AG20443 (cell line): Measurements from ENCODE around the gene SCN2B.

ENCODE experiments used
- DNase-seq: peaks from one replicate; pipeline ENCODE4 v3.0.0; 2012; ENCODE audit warnings: low spot score, mixed read lengths

Gene SCN2B

DNA sequence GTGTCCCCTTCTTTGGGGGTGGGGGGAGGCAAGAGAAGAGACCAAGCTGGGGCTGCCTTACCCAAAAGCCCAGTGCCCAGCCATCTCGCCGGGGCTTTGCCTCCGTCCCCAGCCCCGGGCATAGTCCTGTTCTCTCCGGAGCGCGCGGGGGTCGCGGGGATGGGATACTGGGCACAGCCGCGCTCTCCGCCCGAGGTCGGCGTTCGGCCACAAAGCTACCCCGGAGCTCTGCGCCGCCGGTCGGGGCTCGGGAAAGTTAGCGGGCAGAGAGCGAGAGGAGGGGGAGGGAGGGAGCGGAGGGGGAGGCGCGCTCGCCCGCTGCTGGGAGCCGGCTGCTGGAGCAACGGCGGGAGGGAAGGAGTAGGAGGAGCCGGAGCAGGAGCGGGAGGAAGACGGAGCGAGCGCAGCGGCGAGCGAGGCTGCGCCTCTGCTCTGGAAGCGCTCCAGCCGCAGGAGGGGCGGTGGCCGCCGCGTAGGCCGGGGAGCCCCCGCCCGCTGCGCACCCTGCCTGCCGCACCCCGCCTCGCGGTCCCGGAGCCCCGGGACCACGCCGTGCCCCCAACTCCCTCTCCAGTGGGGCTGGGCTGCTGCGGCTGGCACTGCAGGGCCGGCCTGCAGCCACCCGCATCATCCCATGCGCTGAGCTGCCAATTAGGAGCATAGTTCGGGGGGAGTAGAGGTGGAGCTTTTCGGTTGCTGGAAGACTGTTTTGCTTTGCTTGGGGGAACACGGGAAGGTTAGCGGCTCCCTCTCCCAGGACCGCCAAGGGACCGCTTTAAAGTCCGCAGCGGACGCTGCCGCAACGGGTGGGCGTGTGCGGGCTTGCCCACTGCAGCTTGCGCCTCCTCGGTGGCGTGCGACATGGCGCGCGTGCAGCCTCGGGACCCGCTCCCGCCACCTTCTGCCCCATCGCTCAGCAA is 23.6 kb downstream of the SCN2B start, which contains the start of gene SCN4B:
TSS of gene SCN4B (minus strand) at position 272 of the 920 bp plus-strand sequence. CDS start at position 122, 150 bp downstream.
- DNase-seq, result peak; percentile 88

DNA sequence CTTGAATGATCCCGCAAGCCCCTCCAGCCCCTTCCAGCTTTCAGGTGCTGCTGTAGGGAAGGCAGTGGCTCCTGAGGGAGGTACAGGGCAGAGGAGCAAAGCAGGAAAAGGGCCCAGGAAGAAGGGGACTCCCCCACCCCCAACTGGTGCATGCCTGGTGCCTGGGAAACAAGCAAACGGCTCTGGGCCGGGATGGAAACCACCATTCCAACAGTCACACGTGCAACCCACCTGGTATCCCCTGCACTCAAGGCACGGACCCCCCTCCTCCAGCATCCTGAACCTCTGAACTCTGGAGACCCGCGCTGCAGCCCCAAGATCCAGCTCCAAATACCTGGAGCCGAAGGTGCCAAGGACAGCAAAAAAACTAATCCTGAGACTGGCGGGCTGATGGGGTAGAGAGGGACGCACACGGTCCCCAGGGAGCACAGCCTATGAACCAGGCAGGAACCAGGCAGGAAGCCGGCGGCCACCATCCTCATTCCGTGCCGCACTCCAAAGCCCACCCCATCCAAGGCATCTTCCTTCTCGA is 24.4 kb downstream of the SCN2B start:
- DNase-seq, result no peak

DNA sequence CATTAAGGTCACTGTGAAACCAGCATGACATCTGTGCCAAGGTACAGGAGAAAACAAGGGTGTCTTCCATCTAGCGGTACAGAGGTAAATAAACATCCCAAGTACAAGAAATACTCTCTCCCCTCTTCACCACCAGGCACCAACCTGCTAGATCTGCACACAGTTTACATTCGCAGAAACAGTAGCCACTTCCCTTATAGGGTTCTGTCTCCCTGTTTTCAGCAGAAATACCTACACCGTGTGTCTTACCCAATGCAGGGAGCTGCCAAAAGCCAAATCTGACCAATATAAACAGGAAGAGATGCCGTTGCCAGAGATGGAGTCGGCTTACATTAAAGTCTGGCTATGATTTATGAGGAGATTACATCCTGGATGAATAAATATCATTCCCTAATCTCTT is 25.0 kb downstream of the SCN2B start:
- DNase-seq, result no peak

DNA sequence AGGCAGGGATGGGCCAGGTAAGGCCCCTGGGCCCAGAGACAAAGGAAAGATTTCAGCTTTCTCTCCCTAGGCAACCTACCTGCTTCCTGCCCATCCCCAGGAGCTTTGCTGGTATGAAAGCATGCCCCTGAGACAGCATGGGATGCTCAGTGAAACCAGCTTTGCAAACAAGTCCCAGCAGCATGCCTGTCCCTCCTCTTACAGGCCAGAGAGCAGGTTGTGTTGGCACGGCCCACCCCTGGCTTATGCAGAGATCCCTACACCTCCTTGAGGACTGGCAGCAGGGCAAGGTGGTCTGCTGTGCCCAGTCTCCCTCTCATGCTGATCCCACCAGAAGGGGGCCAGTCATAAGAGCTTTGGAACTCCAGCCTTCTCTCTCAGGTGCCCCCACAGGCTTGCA is 26.9 kb downstream of the SCN2B start:
- DNase-seq, result no peak

DNA sequence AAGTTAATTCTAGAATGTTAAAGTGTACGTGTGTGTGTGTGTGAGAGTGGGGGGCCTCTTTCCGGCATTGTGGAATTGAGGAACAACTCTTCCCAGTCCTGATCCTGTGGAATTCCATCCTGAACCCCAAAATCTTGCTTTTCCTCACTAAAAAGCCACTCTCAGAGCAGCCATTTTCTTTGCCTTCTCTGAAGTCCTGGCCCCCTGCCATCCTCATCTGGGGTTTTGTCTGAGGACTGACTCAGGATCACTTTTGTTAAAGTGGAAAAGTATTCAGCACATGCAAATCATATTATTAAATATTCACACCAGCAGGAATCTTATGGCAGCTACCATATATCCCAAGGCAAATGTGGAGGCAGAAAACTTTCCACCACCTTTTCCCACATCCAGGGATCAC is 27.6 kb downstream of the SCN2B start:
- DNase-seq, result no peak

DNA sequence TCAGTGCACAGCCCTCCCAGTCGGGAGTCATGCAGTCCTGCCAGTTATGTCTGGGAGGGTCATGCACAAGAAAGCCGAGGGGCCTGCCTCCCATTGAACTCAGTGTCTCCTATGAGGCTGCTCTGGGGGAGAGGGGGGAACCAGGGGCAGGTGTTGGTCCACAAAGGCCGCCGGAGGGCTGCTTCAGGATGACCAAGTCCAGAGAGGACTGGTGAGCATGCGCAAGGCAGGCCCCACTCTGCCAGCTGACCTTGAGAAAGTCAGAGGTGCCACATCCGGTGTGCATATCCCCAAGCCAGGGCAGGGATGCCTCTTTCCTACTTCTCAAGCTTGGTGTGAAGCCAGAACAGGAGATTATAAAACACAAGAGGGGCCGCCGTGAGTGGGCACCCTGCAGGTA is 28.2 kb downstream of the SCN2B start:
- DNase-seq, result no peak

DNA sequence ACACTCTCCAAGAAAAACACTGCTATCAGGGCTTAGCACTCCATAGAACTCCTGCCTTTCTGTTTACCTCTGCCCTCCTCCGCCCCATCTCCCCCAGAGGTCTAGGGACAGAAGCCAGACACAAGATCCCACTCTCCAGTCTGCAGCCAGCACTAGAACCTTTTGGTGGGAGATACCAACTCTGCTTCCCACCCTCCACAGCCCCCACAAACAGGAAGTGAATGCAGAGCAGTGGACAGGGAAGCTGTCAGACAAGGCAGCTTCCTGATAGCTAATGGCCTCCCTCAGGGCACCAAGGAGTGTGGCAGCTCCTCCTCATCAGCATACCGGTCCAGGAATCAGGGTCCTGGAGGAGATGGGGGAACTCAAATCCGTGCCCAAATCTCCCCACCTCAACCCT is 28.9 kb downstream of the SCN2B start:
- no peak for DNase-seq

DNA sequence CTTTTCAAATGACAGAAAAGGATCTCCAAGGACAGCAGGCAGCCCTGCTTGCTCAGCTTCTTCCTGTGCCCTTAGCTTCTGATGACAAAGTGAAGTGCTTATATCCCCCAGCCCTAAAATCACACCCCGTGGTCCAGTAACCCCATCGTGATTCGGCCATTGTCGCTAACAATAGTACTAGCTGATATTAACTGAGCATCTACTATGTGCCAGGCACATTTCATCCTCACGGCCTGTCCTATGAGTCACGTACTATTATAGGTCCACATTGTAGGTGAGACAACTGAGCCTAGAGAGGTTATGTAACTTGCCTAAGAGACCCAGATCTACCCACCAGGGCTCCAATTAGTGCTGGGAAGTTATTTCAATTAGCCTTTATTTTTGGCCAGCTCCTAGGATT is 29.9 kb downstream of the SCN2B start:
- no peak for DNase-seq

DNA sequence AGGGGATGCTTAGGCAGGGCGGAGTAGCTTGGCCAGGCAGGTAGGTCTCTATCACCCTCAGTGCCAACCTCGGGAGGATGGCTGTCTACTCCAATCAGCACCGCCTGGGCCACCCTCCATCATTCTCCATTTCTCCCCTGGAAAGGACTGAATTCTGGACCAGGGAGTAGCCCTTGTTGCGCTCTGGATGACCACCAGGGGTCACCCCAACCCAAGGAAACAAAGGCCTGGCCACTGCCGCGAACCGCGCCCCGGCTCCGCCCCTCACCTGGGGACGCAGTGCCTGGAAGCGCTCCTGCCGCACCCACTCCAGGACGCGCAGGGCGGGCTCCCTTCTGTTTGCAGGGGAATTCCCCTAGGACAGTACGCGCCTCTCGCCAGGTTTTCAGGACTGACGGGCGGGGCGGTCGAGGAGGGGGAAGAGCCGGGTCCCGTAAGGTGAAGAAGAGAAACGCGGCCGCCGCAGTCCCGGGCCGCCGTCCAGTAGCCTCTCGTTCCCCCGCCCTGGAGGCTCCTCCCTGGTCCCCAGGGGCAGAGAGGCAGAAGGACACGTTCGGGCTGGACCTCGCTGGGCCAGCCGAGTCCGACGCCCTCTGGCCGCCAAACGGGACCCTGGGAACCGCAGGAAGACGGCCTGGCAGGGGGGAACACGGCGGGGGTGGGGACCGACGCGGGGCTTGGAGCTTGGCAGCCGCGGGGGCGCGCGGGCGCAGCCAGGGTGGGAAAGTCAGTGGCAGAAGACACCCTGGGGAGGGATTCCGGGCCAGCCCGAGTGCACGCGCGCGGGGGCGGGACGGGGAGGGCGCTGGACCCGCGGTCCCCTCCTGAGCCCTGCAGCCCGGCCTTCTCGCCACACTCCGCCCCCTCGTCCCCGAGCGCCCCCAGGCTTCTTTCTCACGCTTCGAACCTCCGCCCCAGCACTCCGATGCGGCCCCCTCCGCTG is 30.9 kb downstream of the SCN2B start:
- peak; percentile 94 for DNase-seq

DNA sequence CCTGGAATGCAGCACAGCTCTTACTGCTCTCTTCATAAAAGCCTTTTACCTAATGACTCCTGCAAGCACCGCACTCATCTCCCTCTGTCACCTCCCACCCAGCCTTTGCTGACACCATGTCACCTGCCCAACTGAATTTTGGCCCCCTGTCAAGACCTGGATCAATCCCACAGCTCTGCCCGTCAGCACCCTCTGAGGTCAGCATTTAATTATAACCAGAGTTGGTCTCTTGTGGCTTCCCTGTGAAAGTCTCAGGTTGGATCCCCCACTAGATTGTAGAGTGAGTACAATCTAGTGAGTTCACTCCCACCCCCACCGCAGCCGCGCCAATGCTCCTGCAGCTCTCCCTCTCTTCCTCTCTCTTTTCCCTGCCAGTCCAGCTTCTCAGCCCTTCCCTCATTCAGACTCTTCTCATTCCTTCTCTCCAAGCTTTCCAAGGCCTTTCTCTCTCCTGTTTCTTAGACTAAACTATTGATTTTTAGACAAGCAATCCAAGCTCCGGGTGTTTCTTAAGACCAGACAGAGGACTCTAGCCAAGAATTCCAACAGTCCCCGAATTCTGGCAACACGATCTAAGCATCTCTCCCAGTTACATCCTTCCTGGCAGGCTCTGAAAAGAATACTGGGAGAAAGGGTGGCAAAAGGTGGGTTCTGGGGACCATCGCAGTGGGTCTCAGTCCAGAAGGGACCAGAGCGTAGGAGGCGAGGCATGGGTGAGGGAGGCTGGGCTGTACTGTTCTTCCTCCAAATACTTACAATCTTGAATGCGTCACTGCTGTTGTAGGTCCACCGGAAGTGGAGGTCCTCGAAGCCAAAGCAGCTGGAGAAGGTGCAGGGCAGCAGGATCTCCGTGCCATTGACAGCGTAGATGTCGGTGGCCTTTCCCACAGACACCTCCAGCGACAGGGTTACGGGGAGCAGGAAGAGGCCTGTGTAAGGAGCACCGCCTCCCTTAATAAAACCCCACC is 31.9 kb downstream of the SCN2B start:
- no peak for DNase-seq

DNA sequence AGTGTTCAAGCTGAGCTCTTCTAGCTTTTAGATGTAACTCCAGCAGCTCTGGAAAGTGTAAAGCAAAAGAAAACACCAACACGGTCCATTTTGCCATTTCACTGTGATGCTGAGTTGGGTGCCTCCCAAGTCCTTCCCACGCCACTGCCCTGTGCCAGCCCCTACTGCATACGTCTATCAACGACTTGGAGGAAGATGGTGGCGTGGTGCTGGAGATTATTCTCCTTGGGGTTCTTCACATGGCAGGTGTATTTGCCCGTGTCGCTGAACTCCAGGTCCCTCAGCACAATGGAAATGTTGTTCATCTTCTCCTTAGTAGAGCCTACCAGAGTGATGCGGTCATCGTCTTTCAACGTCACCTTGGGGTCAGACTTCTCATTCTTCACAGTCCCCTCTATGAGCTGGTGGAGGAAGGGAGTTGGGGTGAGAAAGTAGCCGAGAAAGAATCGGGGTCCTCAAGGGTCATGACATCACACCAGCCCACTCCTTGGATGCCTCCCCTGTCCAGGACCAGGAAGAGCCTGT is 32.7 kb downstream of the SCN2B start:
- DNase-seq, result no peak

DNA sequence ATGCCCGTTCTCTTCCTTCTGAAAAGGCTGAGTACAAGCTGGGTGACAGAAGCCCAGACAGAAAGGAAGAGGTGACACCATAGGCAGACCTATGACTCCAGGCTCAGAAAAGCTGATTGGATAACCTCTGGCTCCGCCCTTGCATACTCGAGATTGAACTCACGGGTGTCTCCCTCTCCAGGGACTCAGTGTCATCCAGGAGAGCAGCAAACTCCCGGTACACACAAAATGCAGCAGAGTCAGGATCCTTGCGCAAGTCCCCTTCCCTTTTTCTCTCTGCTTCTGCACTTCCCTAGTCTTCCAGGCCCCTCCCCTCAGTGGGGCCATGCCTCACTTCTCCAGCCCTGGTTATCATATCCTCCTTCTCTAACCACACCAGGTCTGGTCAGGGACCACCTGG is 33.6 kb downstream of the SCN2B start:
- DNase-seq, result no peak

DNA sequence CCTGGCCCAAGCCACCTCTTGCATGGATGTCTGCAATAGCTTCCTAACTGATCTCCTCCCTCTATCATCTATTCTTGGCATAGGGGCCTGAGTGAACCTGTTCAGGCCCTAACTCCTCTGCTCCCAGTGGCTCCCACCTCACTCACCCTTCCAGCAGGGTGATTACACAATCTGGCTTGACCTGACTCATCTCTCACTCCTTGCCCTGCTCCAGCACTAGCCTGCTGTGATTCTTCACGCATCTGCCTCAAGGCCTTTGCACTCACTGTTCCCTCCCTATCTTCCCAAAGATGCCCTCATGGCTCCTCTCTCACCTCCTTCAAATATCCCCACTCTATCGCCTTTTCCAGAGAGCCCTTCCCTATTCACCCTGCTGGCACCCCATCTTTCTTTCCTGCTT is 34.4 kb downstream of the SCN2B start:
- DNase-seq, result no peak

DNA sequence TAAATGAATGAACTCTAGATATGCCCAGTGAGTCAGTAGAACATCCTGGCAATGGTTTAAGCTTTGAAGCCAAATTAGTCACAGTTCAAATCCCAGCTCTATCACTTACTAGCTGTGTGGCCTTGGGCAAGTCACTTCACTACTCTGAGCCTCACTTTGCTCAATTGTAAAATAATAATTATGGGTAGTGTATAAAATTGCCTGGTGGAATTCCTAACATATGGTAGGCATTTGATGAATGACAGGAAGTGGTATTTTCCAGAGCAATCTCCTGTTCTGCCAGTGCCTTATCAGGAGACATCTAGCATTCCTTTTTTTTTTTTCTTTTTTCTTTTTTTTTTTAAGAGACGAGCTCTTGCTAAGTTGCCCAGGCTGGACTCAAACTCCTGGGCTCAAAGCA is 36.9 kb downstream of the SCN2B start:
- no peak for DNase-seq

DNA sequence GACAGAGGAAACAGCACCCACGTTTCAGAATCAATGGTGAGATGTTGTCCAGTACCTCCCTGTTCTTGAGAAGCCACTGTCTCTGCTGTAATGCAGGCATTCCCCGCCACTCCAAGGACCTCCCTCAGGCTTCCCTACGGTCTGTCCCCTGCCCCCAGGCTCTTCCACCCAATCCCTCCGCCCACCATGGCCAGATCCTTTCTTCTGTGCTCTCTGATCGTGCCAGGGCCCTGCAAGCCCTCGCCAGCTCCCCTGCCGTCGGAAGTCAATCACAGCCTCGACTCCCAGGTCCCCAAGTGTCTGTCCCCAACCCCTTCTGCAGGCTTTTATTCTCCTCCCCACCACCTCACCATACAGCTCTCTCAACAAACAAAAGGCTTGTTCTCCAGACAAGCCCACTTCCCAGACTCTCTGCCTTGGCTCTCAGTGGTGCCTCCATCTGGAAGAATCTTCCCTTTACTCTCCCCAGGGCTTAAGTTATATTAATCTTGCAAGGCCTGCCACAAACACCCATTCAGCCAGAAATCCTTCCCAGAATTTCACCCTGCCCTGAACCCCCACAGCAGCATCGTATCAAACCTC is 37.5 kb downstream of the SCN2B start:
- DNase-seq, result no peak

DNA sequence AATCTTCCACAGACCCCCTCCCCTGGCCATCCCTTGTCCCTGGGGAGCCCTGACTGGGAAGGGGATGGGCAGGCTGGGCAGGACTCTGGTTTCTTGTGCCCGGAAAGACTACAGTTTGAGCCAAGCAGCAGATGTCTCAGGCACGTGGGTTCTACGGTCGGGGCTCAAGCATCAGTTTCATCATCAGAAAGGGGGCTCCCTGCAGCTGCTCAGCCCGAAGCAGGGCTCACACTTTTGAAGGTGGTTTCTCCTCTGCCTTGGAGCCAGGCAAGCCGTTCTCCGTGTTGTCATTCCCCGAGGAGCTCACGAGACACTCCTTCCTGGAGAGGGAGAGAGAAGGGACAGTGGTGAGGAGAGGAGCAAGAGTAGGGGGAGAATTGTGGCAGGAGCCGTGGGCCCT is 39.6 kb downstream of the SCN2B start:
- DNase-seq, result no peak

DNA sequence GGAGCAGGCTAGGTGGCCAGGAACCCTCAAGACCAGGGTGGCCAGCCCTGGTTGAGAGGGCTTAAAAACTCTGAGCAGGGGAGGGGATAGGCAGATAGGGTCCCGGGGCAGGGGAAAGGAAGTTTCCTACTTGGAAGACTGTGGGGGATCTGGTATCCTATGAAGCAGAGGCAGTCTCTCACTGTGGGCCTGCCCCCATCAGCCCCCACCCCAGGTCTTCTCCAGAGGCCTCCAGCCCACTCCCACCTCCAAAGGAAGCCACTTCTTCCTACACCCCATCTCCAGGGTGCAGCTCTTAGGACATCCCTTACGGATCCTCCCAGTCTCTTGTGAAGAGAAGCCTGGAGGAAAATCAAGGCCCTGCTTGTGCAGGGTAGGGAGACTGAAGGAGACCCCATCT is 40.1 kb downstream of the SCN2B start:
- DNase-seq, result no peak

DNA sequence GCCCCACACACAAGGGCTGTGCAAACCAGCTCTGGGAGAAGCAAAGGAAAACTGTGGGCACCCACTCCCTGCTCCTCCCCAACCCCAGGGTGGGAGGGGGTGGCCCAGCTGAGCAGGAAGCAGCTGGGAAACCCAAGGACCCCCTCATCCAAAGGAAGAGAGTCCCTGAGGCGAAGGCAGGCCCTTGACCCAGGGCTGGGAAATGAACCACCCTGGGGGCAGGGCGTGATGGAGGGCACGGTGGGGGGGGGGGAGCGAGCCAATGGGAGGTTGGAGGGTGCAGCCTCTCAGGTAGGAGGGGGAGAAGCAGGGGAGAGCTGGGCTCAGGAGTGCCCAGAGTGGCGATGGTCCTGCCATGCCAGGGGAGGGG is 40.7 kb downstream of the SCN2B start:
- DNase-seq, result no peak

DNA sequence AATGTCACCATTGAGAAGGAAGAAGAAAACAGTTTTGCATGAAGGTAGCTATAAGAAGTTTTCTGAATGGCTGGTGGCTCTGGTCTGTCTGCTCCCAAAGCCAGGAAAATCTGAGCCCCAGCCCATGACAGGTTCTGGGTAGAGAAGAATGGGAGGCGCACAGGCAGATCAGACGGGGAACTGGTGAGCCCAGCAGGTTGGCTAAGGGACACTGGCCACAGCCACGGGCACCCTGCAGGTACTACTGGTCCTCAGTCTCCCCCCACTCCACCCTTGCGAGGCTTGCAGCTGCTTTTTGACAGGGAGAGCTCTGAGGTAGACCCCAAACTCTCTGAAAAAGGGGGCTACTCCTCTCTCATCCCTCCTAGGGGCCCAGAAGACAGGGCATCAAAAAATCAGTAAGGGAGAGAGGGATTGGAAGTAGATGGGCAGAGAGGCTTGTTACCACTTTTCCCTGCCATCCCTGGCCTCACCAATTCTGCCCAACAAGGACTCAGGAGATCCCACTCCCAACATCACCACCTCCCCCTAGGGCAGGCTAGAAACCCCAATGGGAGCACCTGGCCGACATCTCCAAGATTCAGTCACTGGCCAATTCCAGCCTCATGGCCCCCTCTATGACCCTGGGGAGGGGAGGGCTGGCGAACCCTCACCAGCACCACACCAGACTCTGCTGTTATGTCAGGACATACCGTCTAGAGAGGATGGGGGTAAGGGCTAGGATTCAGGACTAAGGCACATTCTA is 41.2 kb downstream of the SCN2B start:
- DNase-seq, result no peak

DNA sequence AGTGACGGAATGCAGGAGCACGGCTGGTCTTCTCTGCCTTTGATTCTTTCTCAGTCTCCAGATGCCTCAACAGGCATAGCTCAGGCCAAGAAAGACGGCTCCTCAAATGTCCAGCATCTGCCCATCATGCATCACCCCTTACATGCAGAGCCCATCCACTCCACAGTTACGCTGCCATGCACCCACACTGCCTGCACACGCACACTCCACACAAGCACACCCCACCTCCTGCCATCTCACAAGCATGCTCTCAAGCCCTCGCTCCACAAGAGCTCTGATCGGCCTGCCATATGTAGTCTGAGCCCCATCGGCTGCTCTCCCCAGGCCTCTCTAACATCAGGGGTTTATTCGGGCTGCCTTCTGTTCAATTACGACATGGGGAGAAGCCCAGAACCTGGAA is 42.6 kb downstream of the SCN2B start:
- DNase-seq, result no peak
